SK-N-SH (cell line): ENCODE results near the gene PGAM2.

Experiments used
- CHD2 ChIP-seq: fragments of 150-350 bp; IDR thresholded peaks from 2 replicates; pipeline ENCODE4 v1.6.1; 2018; ENCODE audit warnings: low read length; ENCODE audit not compliant: partially characterized antibody
- EZH2phosphoT487 ChIP-seq: fragments of 200-600 bp; sonication (generic); IDR thresholded peaks from 2 replicates; pipeline ENCODE4 v1.6.1; 2017; ENCODE audit warnings: low read depth, mixed run types, mild to moderate bottlenecking, antibody characterized with exemption, moderate library complexity, borderline replicate concordance
- GATA2 ChIP-seq: sonication (generic); formaldehyde crosslinking; IDR thresholded peaks from 2 replicates; pipeline ENCODE4 v1.5.0; 2020; ENCODE audit warnings: mild to moderate bottlenecking, missing genetic modification reagents
- MXI1 ChIP-seq: IDR thresholded peaks from 2 replicates; pipeline ENCODE4 v1.6.1; 2012; ENCODE audit warnings: mild to moderate bottlenecking, low read depth, low read length, improper control_type of control experiment
- POLR2AphosphoS5 ChIP-seq: IDR thresholded peaks from 2 replicates; pipeline ENCODE4 v1.6.1; 2012; ENCODE audit warnings: low read depth, low read length
- RCOR1 ChIP-seq: fragments of 150-350 bp; IDR thresholded peaks from 2 replicates; pipeline ENCODE4 v1.6.1; 2017; ENCODE audit warnings: antibody characterized with exemption, low read length
- RFX5 ChIP-seq: IDR thresholded peaks from 2 replicates; pipeline ENCODE4 v1.6.1; 2012; ENCODE audit warnings: mild to moderate bottlenecking, improper control_type of control experiment, low read length
- TF ChIP-seq, protein P1 (sequence below): fragments of 200-600 bp; sonication (generic); IDR thresholded peaks from 2 replicates; pipeline ENCODE4 v1.6.1; 2017; ENCODE audit warnings: antibody characterized with exemption, mild to moderate bottlenecking, moderate library complexity
- TF ChIP-seq, protein P2 (sequence below): IDR thresholded peaks from 2 replicates; pipeline ENCODE4 v1.4.0; 2012; ENCODE audit warnings: low read depth

DNA sequence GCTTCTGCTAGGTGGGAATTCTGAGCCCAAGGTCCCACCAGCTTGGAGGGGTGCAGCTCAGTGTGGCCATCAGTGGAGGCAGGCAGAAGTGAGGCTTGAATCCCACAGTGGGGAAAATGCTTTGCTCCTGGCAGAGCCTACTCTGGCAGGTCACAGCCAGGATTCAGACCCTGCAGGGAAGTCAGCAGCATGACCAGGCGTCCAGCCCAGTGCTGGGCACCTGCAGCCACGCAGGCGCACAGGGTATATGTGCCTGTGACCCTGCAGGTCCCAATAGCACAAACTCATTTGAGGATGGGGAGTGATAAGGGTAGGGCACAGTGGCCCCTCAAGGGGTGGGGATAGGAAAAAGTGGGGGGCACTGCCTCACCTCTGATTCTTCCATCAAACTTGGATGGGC, 30.4 kb upstream of the PGAM2 start:
- TF ChIP-seq, protein P1, sequence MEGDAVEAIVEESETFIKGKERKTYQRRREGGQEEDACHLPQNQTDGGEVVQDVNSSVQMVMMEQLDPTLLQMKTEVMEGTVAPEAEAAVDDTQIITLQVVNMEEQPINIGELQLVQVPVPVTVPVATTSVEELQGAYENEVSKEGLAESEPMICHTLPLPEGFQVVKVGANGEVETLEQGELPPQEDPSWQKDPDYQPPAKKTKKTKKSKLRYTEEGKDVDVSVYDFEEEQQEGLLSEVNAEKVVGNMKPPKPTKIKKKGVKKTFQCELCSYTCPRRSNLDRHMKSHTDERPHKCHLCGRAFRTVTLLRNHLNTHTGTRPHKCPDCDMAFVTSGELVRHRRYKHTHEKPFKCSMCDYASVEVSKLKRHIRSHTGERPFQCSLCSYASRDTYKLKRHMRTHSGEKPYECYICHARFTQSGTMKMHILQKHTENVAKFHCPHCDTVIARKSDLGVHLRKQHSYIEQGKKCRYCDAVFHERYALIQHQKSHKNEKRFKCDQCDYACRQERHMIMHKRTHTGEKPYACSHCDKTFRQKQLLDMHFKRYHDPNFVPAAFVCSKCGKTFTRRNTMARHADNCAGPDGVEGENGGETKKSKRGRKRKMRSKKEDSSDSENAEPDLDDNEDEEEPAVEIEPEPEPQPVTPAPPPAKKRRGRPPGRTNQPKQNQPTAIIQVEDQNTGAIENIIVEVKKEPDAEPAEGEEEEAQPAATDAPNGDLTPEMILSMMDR: no peak
- TF ChIP-seq CHD2 (no peak), GATA2 (CRISPR knock-in tag) (no peak), MXI1 (no peak), EZH2phosphoT487 (no peak), RFX5 (no peak), POLR2AphosphoS5 (no peak), RCOR1 (no peak)
- TF ChIP-seq, protein P2, sequence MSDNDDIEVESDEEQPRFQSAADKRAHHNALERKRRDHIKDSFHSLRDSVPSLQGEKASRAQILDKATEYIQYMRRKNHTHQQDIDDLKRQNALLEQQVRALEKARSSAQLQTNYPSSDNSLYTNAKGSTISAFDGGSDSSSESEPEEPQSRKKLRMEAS: no peak
